Colon (tissue), 2 donors: ENCODE measurements around the gene COL4A4.
"Not testable (repeated sequence)": the region's sequence is repeated elsewhere in the genome, so short reads cannot be mapped to it uniquely, and the experiment has no call there.

Experiments
- FAIRE-seq: peaks from 2 replicates; lab custom pipeline; 2012; peaks lifted over from hg19 to GRCh38; lab: Jason Lieb, UNC
- donor health status: control.
- donor health status: control.

The COL4A4 gene

GRCh38 chr2:227106845-227107759 is 56.9 kb downstream of the COL4A4 start:
- FAIRE-seq: no peak

GRCh38 chr2:227103583-227103982 is 60.4 kb downstream of the COL4A4 start:
- FAIRE-seq: no peak

GRCh38 chr2:227099340-227099739 is 64.7 kb downstream of the COL4A4 start:
- no peak for FAIRE-seq

GRCh38 chr2:227098162-227098515 is 65.9 kb downstream of the COL4A4 start:
- no peak for FAIRE-seq

GRCh38 chr2:227097495-227098161 is 66.4 kb downstream of the COL4A4 start:
- no peak for FAIRE-seq

- no peak for FAIRE-seq
Measured at GRCh38 chr2:227095346-227095745, 68.7 kb downstream of the COL4A4 start.

- no peak for FAIRE-seq
Measured at GRCh38 chr2:227082286-227082685, 81.7 kb downstream of the COL4A4 start.

- no peak for FAIRE-seq
Measured at GRCh38 chr2:227079726-227080125, 84.3 kb downstream of the COL4A4 start.

GRCh38 chr2:227065065-227065464 is 98.9 kb downstream of the COL4A4 start:
- FAIRE-seq: not testable (repeated sequence)

- FAIRE-seq: no peak
Measured at GRCh38 chr2:227058888-227059399, 105.1 kb downstream of the COL4A4 start.

- no peak for FAIRE-seq
Measured at GRCh38 chr2:227057743-227058447, 106.1 kb downstream of the COL4A4 start.

- no peak for FAIRE-seq
Measured at GRCh38 chr2:227057060-227057459, 106.9 kb downstream of the COL4A4 start.

- no peak for FAIRE-seq
Measured at GRCh38 chr2:227054006-227054405, 110.0 kb downstream of the COL4A4 start.

- FAIRE-seq: no peak
Measured at GRCh38 chr2:227052879-227053278, 111.1 kb downstream of the COL4A4 start.

GRCh38 chr2:227043981-227044380 is 120.0 kb downstream of the COL4A4 start:
- FAIRE-seq: no peak

- no peak for FAIRE-seq
Measured at GRCh38 chr2:227038550-227039189, 125.3 kb downstream of the COL4A4 start.

GRCh38 chr2:227036527-227036926 is 127.5 kb downstream of the COL4A4 start:
- no peak for FAIRE-seq

- FAIRE-seq: no peak
Measured at GRCh38 chr2:227035711-227036367, 128.2 kb downstream of the COL4A4 start.

GRCh38 chr2:227033471-227034148 is 130.4 kb downstream of the COL4A4 start:
- FAIRE-seq: no peak

GRCh38 chr2:227031379-227031778 is 132.6 kb downstream of the COL4A4 start:
- no peak for FAIRE-seq

- FAIRE-seq: no peak
Measured at GRCh38 chr2:227030789-227031188, 133.2 kb downstream of the COL4A4 start.
